SU-DHL-6 (cell line): ENCODE results near the gene SLCO3A1.

Experiments used
- H2AFZ ChIP-seq: fragments of 200-600 bp; sonication (generic); 2 replicates; pipeline ENCODE4 v1.6.1; 2014; ENCODE audit warnings: low read depth, mild to moderate bottlenecking, moderate library complexity, mixed read lengths, antibody characterized with exemption, low read length; ENCODE audit not compliant: severe bottlenecking
- H3F3A ChIP-seq: fragments of 200-600 bp; shearing (Covaris generic); 2 replicates; pipeline ENCODE4 v1.6.0; 2016; ENCODE audit warnings: antibody characterized with exemption, mild to moderate bottlenecking; ENCODE audit not compliant: insufficient read depth
- H3K27ac ChIP-seq: fragments of 200-600 bp; sonication (generic); 2 replicates; pipeline ENCODE4 v1.5.1; 2016; ENCODE audit warnings: low read depth, mild to moderate bottlenecking, low read length, moderate library complexity, mixed read lengths
- H3K27me3 ChIP-seq: fragments of 200-600 bp; sonication (generic), shearing (Covaris generic); 2 replicates; pipeline ENCODE4 v1.6.0; 2014; ENCODE audit warnings: mild to moderate bottlenecking, low read length
- H3K36me3 ChIP-seq: fragments of 200-600 bp; sonication (generic); 2 replicates; pipeline ENCODE4 v1.6.1; 2014; ENCODE audit warnings: mild to moderate bottlenecking, low read length, mixed read lengths
- H3K4me2 ChIP-seq: fragments of 300-600, 200-600 bp; shearing (Covaris generic), sonication (generic); 2 replicates; pipeline ENCODE4 v1.6.0; 2014; ENCODE audit warnings: low read length, low read depth, mild to moderate bottlenecking; ENCODE audit not compliant: poor library complexity, severe bottlenecking
- H3K4me3 ChIP-seq: fragments of 200-600 bp; sonication (generic); 2 replicates; pipeline ENCODE4 v1.5.1; 2014; ENCODE audit warnings: antibody characterized with exemption, low read length, mild to moderate bottlenecking, mixed read lengths; ENCODE audit not compliant: insufficient read depth, poor library complexity, severe bottlenecking
- H3K79me2 ChIP-seq: fragments of 200-600 bp; sonication (generic); 2 replicates; pipeline ENCODE4 v1.6.1; 2014; ENCODE audit warnings: mild to moderate bottlenecking, low read length, moderate library complexity; ENCODE audit not compliant: insufficient read depth
- H3K9ac ChIP-seq: fragments of 200-600 bp; sonication (generic); 2 replicates; pipeline ENCODE4 v1.7.0; 2014; ENCODE audit warnings: mild to moderate bottlenecking, low read length
- H3K9me2 ChIP-seq: fragments of 200-600 bp; sonication (generic); replicated peaks from 2 replicates; pipeline ENCODE4 v1.6.1; 2014; ENCODE audit warnings: low read length; ENCODE audit not compliant: insufficient read depth
- H3K9me3 ChIP-seq: fragments of 200-600 bp; sonication (generic); 2 replicates; pipeline ENCODE4 v1.6.1; 2014; ENCODE audit warnings: low read length, mixed read lengths; ENCODE audit not compliant: insufficient read depth
- H4K20me1 ChIP-seq: fragments of 200-600 bp; sonication (generic); 2 replicates; pipeline ENCODE4 v1.6.1; 2014; ENCODE audit warnings: low read depth, mild to moderate bottlenecking, antibody characterized with exemption, low read length, moderate library complexity, mixed read lengths
- EZH2phosphoT487 ChIP-seq: fragments of 200-600 bp; sonication (generic), shearing (Covaris generic); conservative IDR thresholded peaks from 2 replicates; pipeline ENCODE4 v1.6.1; 2018; ENCODE audit warnings: mild to moderate bottlenecking, antibody characterized with exemption, low read length, moderate library complexity, mixed read lengths
- TF ChIP-seq, protein P1 (sequence below): fragments of 200-600 bp; sonication (generic); IDR thresholded peaks from one replicate; pipeline ENCODE4 v1.5.1; 2017; ENCODE audit warnings: antibody characterized with exemption, mild to moderate bottlenecking, low read length, moderate library complexity; ENCODE audit not compliant: insufficient read depth, poor library complexity, severe bottlenecking

SLCO3A1 gene

DNA sequence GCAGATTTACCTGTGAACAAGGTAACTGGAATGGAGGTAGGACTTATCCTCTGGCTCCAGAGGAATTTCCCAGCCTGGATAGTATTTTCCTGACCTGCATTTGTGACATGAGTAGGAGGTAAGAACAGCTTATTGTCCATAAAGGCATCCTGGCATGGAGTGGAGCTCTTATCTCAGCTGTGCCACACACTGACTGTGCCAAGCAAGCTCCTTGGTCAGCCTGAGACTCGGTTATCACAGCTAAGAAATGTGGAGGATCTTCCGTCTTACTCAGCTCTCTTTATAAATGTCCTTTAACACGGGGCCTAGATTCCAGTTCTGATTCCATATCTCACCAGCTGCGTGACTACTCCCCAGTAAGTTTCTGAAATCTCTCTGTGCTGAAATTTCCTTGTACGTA lies 38.9 kb downstream of the SLCO3A1 start:
- H4K20me1 ChIP-seq, result peaks cover 5% of the 10 kb centered on the region; the same call in 1 of the 2 replicates
- H2AFZ ChIP-seq, result no peak overlapping the region
- TF ChIP-seq EZH2phosphoT487, result no peak
- TF ChIP-seq, protein P1, sequence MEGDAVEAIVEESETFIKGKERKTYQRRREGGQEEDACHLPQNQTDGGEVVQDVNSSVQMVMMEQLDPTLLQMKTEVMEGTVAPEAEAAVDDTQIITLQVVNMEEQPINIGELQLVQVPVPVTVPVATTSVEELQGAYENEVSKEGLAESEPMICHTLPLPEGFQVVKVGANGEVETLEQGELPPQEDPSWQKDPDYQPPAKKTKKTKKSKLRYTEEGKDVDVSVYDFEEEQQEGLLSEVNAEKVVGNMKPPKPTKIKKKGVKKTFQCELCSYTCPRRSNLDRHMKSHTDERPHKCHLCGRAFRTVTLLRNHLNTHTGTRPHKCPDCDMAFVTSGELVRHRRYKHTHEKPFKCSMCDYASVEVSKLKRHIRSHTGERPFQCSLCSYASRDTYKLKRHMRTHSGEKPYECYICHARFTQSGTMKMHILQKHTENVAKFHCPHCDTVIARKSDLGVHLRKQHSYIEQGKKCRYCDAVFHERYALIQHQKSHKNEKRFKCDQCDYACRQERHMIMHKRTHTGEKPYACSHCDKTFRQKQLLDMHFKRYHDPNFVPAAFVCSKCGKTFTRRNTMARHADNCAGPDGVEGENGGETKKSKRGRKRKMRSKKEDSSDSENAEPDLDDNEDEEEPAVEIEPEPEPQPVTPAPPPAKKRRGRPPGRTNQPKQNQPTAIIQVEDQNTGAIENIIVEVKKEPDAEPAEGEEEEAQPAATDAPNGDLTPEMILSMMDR, result no peak
- no peaks in the 10 kb centered on the region; the same call in 1 of the 2 replicates for H3K79me2 ChIP-seq
- no peak overlapping the region for H3K4me3 ChIP-seq
- H3K27me3 ChIP-seq, result no peaks in the 10 kb centered on the region
- H3K9me3 ChIP-seq, result no peaks in the 10 kb centered on the region
- H3K36me3 ChIP-seq, result no peaks in the 10 kb centered on the region
- H3K4me2 ChIP-seq, result no peak overlapping the region
- H3K27ac ChIP-seq, result no peak overlapping the region
- no peaks in the 10 kb centered on the region for H3F3A ChIP-seq
- no peak overlapping the region for H3K9ac ChIP-seq
- H3K9me2 ChIP-seq, result no peaks in the 10 kb centered on the region

DNA sequence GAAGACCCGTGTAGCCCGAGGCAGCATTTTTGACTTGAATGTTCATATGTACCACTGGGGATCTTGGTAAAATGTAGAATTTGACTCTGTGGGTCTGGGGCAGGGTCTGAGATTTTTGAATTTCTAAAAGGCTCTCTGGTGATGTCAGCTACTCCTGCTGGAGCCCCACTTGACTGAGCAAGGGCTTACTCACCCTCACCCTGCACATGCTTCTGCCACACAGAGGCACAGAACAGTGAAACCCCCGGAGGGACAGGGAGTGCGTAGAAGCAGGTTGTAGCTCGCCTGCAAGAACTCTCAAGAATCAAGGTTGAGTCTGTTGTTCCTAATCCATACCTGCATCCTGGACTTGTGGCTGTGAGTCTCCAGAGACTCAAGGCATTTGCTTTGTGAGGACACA lies 41.1 kb downstream of the SLCO3A1 start:
- H3K79me2 ChIP-seq, result no peaks in the 10 kb centered on the region; the same call in 1 of the 2 replicates
- 0 out of 2 replicates have a peak, but pooled peaks cover 5% of the 10 kb centered on the region for H4K20me1 ChIP-seq
- H3K9ac ChIP-seq, result no peak overlapping the region
- no peaks in the 10 kb centered on the region for H3K36me3 ChIP-seq
- no peaks in the 10 kb centered on the region for H3K27me3 ChIP-seq
- no peak overlapping the region for H3K27ac ChIP-seq
- no peaks in the 10 kb centered on the region for H3K9me3 ChIP-seq
- no peak for TF ChIP-seq EZH2phosphoT487
- TF ChIP-seq, protein P1, result no peak
- no peak overlapping the region for H2AFZ ChIP-seq
- no peak overlapping the region for H3K4me3 ChIP-seq
- H3K4me2 ChIP-seq, result no peak overlapping the region
- no peaks in the 10 kb centered on the region for H3K9me2 ChIP-seq
- no peaks in the 10 kb centered on the region for H3F3A ChIP-seq

DNA sequence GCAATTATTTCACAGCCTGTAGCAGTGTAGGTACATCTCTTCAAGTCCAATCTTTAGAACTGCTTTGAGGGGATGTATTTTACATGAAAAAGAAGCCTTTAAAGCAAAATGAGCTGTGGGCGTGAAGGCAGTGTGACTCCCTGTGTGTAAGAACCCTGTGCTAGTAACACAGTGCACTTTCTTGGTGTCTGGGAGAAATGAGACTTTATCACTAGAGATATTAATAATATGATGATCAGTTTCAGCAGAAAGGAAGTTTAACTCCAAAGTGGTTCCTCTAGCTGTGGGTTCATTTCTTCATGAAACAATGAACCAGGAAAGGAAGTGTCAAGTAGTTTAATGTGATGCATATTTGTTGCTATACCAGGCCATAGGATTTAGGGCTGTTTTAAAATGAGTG lies 41.5 kb downstream of the SLCO3A1 start:
- H3K9me2 ChIP-seq, result no peaks in the 10 kb centered on the region
- 0 out of 2 replicates have a peak, but pooled peaks cover under 1% of the 10 kb centered on the region for H4K20me1 ChIP-seq
- H3K4me2 ChIP-seq, result no peak overlapping the region
- H3K36me3 ChIP-seq, result no peaks in the 10 kb centered on the region
- H3K4me3 ChIP-seq, result no peak overlapping the region
- no peaks in the 10 kb centered on the region for H3F3A ChIP-seq
- no peak overlapping the region for H3K27ac ChIP-seq
- no peaks in the 10 kb centered on the region for H3K9me3 ChIP-seq
- no peaks in the 10 kb centered on the region for H3K27me3 ChIP-seq
- no peaks in the 10 kb centered on the region; the same call in 1 of the 2 replicates for H3K79me2 ChIP-seq
- no peak overlapping the region for H2AFZ ChIP-seq
- TF ChIP-seq, protein P1, result no peak
- no peak for TF ChIP-seq EZH2phosphoT487
- no peak overlapping the region for H3K9ac ChIP-seq
